ENCODE measurements around the gene CDH23. TPM values are rescaled to one million over a fixed set of nuclear protein-coding genes. Genes with fewer than 3 reads are reported as not detected.

Gene CDH23
- total and polyA plus RNA-seq, 10 of the 15 experiments (the other 5 are each of a cell fraction or from before 2014, with no cell fraction given), result 0.09 to 0.40 (median 0.15) TPM; not detected in 1

DNA sequence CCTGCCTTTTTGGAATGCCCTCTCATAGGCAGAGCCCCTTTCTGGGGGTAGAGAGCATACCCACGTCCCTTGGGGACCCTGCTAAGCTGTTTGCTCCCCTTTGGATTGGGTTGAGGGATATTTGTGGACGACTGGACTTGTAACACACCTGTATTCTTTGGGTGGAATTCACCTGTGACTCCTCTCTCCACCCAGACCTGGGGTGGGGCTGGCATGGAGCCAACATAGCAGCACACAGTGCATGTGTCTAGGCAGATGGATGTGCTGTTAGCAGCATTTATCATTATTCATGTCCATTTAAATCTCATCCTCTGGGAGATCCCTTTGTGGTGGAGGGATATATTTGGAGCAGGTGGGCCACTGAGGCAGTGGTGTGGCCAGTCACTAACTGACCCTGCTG, 51.0 kb downstream of the CDH23 start (continued):
- TF ChIP-seq, protein P1, sequence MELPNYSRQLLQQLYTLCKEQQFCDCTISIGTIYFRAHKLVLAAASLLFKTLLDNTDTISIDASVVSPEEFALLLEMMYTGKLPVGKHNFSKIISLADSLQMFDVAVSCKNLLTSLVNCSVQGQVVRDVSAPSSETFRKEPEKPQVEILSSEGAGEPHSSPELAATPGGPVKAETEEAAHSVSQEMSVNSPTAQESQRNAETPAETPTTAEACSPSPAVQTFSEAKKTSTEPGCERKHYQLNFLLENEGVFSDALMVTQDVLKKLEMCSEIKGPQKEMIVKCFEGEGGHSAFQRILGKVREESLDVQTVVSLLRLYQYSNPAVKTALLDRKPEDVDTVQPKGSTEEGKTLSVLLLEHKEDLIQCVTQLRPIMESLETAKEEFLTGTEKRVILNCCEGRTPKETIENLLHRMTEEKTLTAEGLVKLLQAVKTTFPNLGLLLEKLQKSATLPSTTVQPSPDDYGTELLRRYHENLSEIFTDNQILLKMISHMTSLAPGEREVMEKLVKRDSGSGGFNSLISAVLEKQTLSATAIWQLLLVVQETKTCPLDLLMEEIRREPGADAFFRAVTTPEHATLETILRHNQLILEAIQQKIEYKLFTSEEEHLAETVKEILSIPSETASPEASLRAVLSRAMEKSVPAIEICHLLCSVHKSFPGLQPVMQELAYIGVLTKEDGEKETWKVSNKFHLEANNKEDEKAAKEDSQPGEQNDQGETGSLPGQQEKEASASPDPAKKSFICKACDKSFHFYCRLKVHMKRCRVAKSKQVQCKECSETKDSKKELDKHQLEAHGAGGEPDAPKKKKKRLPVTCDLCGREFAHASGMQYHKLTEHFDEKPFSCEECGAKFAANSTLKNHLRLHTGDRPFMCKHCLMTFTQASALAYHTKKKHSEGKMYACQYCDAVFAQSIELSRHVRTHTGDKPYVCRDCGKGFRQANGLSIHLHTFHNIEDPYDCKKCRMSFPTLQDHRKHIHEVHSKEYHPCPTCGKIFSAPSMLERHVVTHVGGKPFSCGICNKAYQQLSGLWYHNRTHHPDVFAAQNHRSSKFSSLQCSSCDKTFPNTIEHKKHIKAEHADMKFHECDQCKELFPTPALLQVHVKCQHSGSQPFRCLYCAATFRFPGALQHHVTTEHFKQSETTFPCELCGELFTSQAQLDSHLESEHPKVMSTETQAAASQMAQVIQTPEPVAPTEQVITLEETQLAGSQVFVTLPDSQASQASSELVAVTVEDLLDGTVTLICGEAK (IDR thresholded peaks at IDR 0.05; ENCODE audit: borderline replicate concordance), result no peak
- TF ChIP-seq RAD51 (IDR thresholded peaks at IDR 0.05) (no peak), NR2F1 (conservative IDR thresholded peaks at IDR 0.05) (no peak), POU2F2 (IDR thresholded peaks at IDR 0.05; ENCODE audit: borderline replicate concordance, low read depth, low read length) (no peak), ESRRA (IDR thresholded peaks at IDR 0.05; ENCODE audit: low read length) (no peak), ETV6 (conservative IDR thresholded peaks at IDR 0.05 in 1 of 2, IDR thresholded peaks at IDR 0.05 in 1 of 2; ENCODE audit: borderline replicate concordance in 1 of 2, low read depth in 1 of 2) (no peak)
- TF ChIP-seq, protein P2, sequence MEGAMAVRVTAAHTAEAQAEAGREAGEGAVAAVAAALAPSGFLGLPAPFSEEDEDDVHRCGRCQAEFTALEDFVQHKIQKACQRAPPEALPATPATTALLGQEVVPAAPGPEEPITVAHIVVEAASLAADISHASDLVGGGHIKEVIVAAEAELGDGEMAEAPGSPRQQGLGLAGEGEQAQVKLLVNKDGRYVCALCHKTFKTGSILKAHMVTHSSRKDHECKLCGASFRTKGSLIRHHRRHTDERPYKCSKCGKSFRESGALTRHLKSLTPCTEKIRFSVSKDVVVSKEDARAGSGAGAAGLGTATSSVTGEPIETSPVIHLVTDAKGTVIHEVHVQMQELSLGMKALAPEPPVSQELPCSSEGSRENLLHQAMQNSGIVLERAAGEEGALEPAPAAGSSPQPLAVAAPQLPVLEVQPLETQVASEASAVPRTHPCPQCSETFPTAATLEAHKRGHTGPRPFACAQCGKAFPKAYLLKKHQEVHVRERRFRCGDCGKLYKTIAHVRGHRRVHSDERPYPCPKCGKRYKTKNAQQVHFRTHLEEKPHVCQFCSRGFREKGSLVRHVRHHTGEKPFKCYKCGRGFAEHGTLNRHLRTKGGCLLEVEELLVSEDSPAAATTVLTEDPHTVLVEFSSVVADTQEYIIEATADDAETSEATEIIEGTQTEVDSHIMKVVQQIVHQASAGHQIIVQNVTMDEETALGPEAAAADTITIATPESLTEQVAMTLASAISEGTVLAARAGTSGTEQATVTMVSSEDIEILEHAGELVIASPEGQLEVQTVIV (IDR thresholded peaks at IDR 0.05; ENCODE audit: borderline replicate concordance, partially characterized antibody), result no peak

Data from GM12878 (cell line).